ENCODE results near the gene CAPZA3.
"Not testable (repeated sequence)": the region's sequence is repeated elsewhere in the genome, so short reads cannot be mapped to it uniquely, and the experiment has no call there.

The CAPZA3 gene

DNA sequence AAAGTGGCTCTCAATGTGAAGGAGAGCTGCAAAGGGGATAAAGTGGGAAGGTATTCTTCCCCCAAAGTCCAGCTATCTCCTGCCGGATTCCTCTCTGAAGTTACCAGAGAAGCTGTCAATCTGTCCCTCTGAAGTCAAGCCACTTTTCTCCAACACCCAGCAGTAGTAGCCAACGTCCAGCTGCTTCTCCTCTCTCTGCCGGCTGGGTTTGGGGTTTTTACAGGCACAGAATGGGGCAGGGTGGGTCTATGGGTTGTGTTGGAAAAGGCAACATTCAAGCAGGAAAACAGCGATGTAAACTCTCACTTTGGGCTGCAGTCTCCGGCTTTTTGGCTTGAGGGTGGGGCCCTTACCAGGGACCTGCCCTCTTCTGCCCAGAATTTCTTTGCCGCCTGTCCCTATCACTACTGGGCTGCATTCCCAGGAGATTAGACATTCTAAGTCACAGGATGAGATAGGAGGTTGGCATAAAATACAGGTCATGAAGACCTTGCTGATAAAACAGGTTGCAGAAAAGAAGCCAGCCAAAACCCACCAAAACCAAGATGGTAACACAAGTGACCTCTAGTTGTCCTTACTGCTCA is 16.3 kb downstream of the CAPZA3 start:
- DNase-seq (ENCODE audit: low read depth), result no peak

DNA sequence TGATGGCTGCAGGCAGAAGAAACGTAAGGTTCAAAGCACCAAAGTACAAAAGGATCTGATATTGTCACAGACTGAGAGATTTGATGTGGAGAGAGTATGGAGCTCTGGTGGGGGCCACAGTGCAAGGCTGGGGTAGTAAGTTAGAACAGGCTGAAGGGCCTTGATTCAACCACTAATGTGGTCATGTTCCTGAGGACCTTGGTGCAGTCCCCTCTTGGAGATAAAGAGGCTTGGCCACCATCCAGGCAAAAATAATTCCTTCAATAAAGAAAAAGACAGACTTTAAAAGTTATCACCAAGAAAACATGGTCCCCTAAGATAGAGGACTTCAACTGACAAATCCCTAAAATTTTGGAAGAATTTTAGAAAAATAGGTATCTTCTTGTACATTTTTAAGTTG is 17.4 kb downstream of the CAPZA3 start:
- no peak for DNase-seq (ENCODE audit: low read depth)

- not testable (repeated sequence) for DNase-seq (ENCODE audit: low read depth)
Measured at GRCh38 chr12:18766479-18766878, 28.6 kb downstream of the CAPZA3 start.

- DNase-seq (ENCODE audit: low read depth), result no peak
Measured at GRCh38 chr12:18782827-18783226, 44.9 kb downstream of the CAPZA3 start.

DNA sequence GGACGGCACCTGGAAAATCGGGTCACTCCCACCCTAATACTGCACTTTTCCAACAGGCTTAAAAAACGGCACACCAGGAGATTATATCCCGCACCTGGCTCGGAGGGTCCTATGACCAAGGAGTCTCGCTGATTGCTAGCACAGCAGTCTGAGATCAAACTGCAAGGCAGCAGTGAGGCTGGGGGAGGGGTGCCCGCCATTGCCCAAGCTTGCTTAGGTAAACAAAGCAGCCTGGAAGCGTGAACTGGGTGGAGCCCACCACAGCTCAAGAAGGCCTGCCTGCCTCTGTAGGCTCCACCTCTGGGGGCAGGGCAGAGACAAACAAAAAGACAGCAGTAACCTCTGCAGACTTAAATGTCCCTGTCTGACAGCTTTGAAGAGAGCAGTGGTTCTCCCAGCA is 47.5 kb downstream of the CAPZA3 start:
- not testable (repeated sequence) for DNase-seq (ENCODE audit: low read depth)

All from activated T-cell treated with anti-CD3 and anti-CD28 coated beads for 48 hours (primary cell).